Activated T-helper 9 cell treated with anti-CD3 and anti-CD28 coated beads, Interleukin-2, amount 50 U/mL, for 16 hours (primary cell): ENCODE measurements around the gene P2RY6.

Experiments used
- DNase-seq: peaks from one replicate; pipeline ENCODE4 v3.0.0-alpha.2; 2020; ENCODE audit warnings: low read depth

Gene P2RY6

DNA sequence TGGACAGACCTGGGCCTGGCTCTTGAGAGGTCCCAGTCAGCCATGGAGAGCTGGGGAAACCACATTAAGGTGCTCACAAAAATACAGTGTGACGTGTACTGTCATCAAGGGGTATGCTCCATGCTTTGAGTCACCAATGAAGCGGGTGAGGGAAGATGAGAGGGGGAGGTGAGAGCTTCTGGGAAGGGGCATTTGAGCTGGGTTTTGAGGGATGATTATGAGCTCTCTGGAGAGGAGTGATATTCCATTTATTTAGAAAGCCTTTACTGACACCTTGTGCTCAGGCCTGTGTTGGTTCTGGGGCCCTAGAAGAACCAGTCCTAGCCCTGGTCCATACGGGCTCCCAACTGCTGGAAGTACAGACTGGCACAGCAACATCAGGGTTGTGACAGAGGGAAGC lies 25.6 kb downstream of the P2RY6 start:
- DNase-seq: no peak

- DNase-seq: no peak
Observed at GRCh38 chr11:73298233-73298632, 26.1 kb downstream of the P2RY6 start.

DNA sequence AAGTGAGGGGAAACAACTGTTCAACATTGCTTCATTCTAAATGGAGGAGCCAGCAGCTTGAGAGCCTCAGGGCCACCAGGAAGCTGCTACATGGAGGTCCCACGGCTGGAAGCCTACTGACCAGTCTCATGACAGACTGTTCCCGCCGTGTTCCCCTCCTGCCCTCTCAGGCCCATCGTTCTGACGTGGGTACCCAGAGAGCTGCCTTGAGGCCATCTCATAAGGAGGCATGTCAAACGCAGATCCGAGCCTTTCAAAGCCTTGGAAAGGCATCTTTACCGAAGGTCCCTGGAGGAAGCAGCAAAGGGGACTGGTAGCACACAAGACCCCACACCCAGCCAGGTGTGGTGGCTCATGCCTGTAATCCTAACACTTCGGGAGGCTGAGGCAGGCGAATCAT lies 27.6 kb downstream of the P2RY6 start:
- DNase-seq: no peak

- no peak for DNase-seq
Observed at GRCh38 chr11:73306069-73306841, 34.1 kb downstream of the P2RY6 start.

- DNase-seq: no peak
Observed at GRCh38 chr11:73306977-73307322, 34.8 kb downstream of the P2RY6 start.

DNA sequence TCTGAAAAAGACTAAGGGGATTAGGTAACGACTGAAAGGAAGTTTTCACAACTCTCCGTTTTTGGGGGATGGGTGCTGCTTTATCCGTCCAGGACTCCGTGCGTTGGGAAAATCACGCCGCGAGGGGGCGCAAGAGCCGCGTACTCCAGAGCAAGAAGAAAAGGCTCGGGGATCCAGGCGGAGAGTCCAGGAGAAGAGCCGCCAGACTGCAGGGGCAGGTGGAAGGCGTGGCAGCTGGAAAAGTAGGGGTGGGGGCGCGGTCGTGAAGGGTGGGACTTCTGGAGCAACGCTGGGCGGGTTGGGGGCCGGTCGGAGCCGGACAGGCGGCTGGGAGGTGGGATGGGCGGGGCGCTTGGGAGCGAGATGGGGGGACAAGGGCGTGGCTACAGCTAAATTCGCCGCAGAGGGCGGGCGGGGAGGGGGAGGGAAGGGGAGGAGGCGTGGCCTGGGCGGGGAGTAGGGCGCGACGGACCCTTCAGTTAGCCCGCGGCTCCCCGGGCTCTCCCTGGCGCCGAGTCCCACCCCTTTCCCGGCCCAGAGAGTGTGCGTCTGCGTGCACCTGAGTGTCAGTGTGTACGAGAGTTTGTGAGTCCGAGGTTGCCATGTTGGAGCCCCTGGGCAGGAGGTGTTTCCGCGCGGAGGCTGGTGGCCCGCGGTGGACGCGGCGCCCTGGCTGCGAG lies 35.3 kb downstream of the P2RY6 start:
- DNase-seq: peak; percentile 86

DNA sequence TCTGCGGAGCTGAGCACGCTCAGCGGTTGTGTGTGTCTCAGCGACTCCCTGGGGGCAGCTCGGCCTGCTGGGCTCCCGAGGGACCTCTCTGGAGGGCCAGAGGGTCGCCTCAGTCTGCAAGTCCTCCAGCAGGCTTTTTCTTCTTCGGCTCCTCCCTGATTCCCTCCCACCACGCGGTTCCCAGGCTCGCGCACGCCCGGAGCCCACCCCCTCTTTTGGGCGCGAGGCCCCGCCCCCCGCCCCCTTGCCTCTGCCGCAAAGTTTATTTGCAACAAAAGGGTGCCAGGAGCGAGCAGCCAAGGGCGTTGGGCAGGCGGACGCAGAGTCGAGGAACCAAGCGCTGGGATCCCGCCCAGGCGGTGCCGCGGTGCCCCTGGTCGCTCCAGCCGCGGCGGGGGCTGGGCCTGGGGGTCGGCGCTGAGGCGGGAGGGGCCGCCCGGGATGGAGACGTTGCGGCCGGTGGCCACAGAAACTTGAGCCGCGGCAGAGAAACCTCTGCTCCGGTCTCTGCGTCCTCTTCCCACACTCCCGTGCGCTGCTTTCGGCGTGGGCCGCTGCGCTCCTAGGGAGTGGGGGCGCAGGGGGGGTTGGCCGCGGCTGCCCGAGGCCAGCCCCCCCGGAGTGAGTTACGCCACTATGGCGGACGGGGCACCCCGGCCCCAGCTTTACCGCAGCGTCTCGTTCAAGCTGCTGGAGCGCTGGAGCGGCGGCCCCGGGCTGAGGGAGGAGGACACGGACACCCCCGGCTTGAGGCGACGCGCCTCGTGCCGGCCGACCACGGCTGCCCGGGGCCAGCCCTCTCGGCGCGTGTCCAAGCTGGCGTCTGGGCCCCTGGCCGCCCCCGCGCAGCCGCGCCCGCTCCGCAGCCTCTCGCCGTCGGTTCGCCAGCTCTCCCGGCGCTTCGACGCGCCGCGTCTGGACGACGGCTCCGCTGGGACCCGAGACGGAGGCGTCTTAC lies 36.1 kb downstream of the P2RY6 start, which contains the start of gene ARHGEF17:
Gene ARHGEF17 (plus strand): TSS at position 274 of the 958 bp plus-strand sequence. CDS start 363 bp downstream, at position 637.
- peak; percentile 24 for DNase-seq

DNA sequence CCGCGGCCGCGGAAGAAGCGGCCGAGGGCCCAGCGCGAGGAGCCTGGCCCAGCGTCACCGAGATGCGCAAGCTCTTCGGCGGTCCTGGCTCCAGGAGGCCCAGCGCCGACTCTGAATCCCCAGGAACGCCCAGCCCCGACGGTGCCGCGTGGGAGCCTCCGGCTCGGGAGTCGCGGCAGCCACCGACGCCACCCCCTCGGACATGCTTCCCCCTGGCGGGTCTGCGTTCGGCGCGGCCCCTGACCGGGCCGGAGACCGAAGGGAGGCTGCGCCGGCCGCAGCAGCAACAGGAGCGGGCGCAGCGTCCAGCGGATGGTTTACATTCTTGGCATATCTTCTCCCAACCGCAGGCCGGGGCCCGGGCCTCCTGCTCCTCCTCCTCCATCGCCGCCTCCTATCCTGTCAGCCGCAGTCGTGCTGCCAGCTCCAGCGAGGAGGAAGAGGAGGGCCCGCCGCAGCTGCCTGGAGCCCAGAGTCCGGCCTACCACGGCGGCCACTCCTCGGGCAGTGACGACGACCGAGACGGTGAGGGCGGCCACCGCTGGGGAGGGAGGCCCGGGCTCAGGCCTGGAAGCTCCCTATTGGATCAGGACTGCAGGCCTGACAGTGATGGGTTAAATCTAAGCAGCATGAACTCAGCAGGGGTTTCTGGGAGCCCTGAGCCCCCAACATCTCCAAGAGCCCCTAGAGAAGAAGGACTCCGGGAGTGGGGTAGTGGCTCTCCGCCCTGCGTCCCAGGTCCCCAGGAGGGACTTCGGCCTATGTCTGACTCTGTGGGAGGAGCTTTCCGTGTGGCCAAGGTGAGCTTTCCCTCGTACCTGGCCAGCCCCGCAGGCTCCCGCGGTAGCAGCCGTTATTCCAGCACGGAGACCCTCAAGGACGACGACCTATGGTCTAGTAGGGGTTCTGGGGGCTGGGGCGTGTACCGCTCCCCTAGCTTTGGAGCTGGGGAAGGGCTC lies 37.1 kb downstream of the P2RY6 start:
- no peak for DNase-seq

GRCh38 chr11:73310076-73310475 lies 37.9 kb downstream of the P2RY6 start:
- DNase-seq: no peak

DNA sequence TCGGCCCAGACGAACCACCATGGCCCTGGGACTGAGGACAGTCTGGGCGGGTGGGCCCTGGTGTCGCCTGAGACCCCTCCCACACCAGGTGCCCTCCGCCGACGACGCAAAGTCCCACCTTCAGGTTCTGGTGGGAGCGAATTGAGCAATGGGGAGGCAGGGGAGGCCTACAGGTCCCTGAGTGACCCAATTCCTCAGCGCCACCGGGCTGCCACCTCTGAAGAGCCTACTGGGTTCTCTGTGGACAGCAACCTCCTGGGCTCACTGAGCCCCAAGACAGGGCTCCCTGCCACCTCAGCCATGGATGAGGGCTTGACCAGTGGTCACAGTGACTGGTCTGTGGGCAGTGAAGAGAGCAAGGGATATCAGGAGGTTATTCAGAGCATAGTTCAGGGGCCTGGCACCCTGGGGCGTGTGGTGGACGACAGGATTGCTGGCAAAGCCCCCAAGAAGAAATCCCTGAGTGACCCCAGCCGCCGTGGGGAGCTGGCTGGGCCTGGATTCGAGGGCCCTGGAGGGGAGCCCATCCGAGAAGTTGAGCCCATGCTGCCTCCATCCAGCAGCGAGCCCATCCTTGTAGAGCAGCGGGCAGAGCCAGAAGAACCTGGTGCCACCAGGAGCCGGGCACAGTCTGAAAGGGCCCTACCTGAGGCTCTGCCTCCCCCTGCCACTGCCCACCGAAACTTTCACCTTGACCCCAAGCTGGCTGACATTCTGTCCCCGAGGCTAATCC lies 38.7 kb downstream of the P2RY6 start:
- DNase-seq: no peak

DNA sequence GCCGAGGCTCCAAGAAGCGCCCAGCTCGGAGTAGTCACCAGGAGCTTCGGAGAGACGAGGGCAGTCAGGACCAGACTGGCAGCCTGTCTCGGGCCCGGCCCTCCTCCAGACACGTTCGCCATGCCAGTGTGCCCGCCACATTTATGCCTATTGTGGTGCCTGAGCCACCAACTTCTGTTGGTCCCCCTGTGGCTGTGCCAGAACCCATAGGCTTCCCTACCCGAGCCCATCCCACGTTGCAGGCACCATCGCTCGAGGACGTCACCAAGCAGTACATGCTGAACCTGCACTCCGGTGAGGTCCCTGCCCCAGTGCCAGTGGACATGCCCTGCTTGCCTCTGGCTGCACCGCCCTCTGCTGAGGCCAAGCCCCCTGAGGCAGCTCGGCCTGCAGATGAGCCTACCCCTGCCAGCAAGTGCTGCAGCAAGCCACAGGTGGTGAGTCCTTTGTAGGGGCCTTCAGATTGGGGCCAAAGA lies 39.3 kb downstream of the P2RY6 start:
- no peak for DNase-seq

- DNase-seq: no peak
Observed at GRCh38 chr11:73312036-73312435, 39.9 kb downstream of the P2RY6 start.

- DNase-seq: no peak
Observed at GRCh38 chr11:73312851-73313327, 40.8 kb downstream of the P2RY6 start.

- no peak for DNase-seq
Observed at GRCh38 chr11:73313652-73314051, 41.5 kb downstream of the P2RY6 start.

DNA sequence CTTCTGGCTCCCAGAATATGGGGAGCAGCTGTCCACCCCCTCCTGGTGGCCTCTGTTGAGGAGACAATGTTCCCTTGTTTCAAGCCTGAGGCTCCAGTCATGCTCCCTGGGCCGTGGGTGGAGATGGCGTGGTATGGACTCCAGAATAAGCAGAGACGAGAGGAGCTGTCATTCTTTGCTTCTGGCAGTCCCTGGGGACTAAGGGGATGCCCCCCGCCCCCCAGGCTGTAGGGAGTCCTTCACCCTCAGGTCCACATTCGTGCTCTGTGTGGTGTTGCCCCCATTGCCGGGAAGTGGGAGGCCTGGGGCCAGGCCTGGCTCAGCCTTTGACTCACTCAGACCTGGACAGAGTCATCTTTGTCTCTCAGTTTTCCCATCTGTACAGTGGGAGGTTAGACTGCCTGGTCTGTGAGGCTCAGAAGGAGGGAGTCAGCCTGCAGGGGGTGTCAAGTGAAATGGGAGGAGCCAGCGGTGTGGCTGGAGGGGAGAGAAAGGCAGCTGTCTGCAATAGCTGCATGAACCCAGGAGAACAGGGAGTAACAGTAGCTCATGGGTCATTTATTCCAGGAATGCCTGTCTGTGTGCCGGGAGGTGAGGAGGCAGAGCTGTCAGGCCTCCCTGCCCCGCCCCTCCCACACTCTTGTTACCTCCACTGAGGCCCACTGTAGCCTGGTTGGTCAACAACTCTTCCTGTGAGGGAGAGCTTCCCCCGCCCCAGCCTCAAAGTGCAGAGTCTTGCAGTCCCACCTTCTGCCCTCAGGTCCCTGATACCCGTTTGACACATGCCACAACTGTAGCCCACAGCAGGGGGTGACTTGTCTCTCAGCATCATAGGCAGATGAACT lies 42.2 kb downstream of the P2RY6 start:
- DNase-seq: no peak

GRCh38 chr11:73315293-73316020 lies 43.3 kb downstream of the P2RY6 start:
- no peak for DNase-seq

DNA sequence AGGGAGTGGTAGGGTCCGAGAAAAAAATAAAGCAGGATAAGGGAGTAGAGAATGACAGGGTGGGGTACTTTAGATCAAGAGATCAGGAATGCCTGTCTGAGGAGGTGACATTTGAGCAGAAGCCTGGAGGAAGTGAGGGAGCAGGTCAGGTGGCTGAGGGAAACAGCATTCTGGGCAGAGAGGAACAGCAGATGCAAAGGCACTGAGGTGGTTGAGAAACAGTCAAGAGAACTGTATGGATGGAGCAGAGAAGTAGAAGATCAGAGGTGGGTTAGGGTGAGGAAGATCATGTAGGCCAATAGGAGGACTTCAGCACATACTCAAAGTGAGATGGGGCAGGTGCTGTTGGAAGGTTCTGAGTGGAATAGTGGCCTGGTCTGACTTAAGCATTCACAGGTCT lies 44.3 kb downstream of the P2RY6 start:
- no peak for DNase-seq

- no peak for DNase-seq
Observed at GRCh38 chr11:73317373-73317772, 45.2 kb downstream of the P2RY6 start.

- DNase-seq: no peak
Observed at GRCh38 chr11:73317803-73318202, 45.7 kb downstream of the P2RY6 start.
